HepG2 (cell line): ENCODE results near the gene UQCRC2. TPM values are rescaled to one million over a fixed set of nuclear protein-coding genes. Genes with fewer than 3 reads are reported as not detected.

ENCODE experiments used
- AHDC1 ChIP-seq: sonication (generic); formaldehyde crosslinking; IDR thresholded peaks from 2 replicates; pipeline ENCODE4 v1.5.1; 2020; ENCODE audit warnings: mild to moderate bottlenecking, missing genetic modification reagents, borderline replicate concordance
- HDAC1 ChIP-seq: sonication (generic); formaldehyde crosslinking; IDR thresholded peaks from 2 replicates; pipeline ENCODE4 v1.5.1; 2020; ENCODE audit warnings: mild to moderate bottlenecking, missing genetic modification reagents
- HOXA5 ChIP-seq: sonication (generic); formaldehyde crosslinking; IDR thresholded peaks from 2 replicates; pipeline ENCODE4 v1.4.0; 2020; ENCODE audit warnings: missing genetic modification reagents
- PCBP1 ChIP-seq: fragments of 200-400 bp; formaldehyde crosslinking; IDR thresholded peaks from 2 replicates; pipeline ENCODE4 v1.6.1; 2017; ENCODE audit warnings: mild to moderate bottlenecking, low read depth, low read length, borderline replicate concordance
- ZBTB40 ChIP-seq, 2 experiments: fragments of 450-650 bp in 1 of 2; sonication (generic) in 1 of 2; formaldehyde crosslinking in 1 of 2; IDR thresholded peaks; 2 replicates each; pipeline versions ENCODE4 v1.6.1 to v1.8.0; 2016 to 2022; ENCODE audit warnings: antibody characterized with exemption in 1 of 2, mild to moderate bottlenecking in 1 of 2, missing genetic modification reagents in 1 of 2
- ZNF841 ChIP-seq: sonication (generic); formaldehyde crosslinking; IDR thresholded peaks from 2 replicates; pipeline ENCODE4 v1.8.1; 2023; ENCODE audit warnings: missing genetic modification reagents, borderline replicate concordance
- polyA plus RNA-seq, 8 experiments: library from polyadenylated mRNA; depleted of rRNA in 3 of 8; stranded (reverse) in 7 of 8; unstranded in 1 of 8; fragments of >200 nt; fragmentation: Illumina TruSeq in 4 of 8; extraction: Trizol in 4 of 8; gene quantifications; 2 replicates each; pipeline versions ENCODE4 v1.2.1 to v1.2.3, GENCODE V29; 2011 to 2016; ENCODE audit warnings: low read depth in 4 of 8, missing spikeins in 1 of 8, mixed read lengths in 1 of 8; ENCODE audit not compliant: insufficient read depth in 1 of 8
- total RNA-seq, 5 experiments: library from RNA; depleted of rRNA; stranded (reverse); fragments of >200 nt; fragmentation: Illumina TruSeq; extraction: Trizol; gene quantifications; 2 replicates each; pipeline ENCODE4 v1.2.3, GENCODE V29; 2016; ENCODE audit warnings: low read depth in 1 of 5
- TF ChIP-seq, protein P1 (sequence below): sonication (generic); formaldehyde crosslinking; IDR thresholded peaks from 2 replicates; pipeline ENCODE4 v1.4.0; 2020; ENCODE audit warnings: missing genetic modification reagents

Gene UQCRC2
- total and polyA plus RNA-seq, 2 of the 13 experiments (the other 11 are each of a cell fraction or from before 2014, with no cell fraction given), result 442 to 536 TPM

DNA sequence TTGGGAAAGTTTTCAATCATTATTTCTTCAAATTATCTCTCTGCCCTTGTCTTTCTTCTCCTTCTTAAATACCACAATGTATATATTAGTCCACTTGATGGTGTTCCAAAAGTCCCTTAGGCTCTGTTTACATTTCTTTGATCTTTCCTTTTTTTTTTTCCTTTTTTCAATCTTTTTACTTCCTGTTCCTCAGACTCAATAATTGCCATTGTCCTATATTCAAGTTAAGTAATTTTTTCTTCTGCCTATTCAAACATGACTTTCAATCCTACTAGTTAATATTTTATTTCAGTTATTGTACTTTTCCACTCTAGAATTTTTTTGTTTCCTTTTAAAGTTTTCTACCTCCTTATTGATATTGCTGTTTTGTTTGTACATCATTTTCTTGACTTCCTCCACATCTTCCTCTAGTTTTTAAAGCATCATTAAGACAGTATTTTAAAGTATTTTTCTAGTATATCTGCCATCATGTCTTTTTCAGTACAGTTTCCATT is 15.8 kb upstream of the UQCRC2 start (continued):
- TF ChIP-seq AHDC1 (CRISPR knock-in tag) (peak; percentile 90; the same call in 1 of the 2 replicates), ZNF841 (CRISPR knock-in tag) (0 out of 2 replicates have a peak, but pooled peaks have one; percentile 45), PCBP1 (no peak), HOXA5 (CRISPR knock-in tag) (peak; percentile 80; the same call in 1 of the 2 replicates), ZBTB40 (IDR thresholded peaks at IDR 0.05) (peak; percentile 26), ZBTB40 (CRISPR knock-in tag; IDR thresholded peaks at IDR 0.05) (no peak), HDAC1 (CRISPR knock-in tag) (peak; percentile 38; the same call in 1 of the 2 replicates)
- TF ChIP-seq, protein P1, sequence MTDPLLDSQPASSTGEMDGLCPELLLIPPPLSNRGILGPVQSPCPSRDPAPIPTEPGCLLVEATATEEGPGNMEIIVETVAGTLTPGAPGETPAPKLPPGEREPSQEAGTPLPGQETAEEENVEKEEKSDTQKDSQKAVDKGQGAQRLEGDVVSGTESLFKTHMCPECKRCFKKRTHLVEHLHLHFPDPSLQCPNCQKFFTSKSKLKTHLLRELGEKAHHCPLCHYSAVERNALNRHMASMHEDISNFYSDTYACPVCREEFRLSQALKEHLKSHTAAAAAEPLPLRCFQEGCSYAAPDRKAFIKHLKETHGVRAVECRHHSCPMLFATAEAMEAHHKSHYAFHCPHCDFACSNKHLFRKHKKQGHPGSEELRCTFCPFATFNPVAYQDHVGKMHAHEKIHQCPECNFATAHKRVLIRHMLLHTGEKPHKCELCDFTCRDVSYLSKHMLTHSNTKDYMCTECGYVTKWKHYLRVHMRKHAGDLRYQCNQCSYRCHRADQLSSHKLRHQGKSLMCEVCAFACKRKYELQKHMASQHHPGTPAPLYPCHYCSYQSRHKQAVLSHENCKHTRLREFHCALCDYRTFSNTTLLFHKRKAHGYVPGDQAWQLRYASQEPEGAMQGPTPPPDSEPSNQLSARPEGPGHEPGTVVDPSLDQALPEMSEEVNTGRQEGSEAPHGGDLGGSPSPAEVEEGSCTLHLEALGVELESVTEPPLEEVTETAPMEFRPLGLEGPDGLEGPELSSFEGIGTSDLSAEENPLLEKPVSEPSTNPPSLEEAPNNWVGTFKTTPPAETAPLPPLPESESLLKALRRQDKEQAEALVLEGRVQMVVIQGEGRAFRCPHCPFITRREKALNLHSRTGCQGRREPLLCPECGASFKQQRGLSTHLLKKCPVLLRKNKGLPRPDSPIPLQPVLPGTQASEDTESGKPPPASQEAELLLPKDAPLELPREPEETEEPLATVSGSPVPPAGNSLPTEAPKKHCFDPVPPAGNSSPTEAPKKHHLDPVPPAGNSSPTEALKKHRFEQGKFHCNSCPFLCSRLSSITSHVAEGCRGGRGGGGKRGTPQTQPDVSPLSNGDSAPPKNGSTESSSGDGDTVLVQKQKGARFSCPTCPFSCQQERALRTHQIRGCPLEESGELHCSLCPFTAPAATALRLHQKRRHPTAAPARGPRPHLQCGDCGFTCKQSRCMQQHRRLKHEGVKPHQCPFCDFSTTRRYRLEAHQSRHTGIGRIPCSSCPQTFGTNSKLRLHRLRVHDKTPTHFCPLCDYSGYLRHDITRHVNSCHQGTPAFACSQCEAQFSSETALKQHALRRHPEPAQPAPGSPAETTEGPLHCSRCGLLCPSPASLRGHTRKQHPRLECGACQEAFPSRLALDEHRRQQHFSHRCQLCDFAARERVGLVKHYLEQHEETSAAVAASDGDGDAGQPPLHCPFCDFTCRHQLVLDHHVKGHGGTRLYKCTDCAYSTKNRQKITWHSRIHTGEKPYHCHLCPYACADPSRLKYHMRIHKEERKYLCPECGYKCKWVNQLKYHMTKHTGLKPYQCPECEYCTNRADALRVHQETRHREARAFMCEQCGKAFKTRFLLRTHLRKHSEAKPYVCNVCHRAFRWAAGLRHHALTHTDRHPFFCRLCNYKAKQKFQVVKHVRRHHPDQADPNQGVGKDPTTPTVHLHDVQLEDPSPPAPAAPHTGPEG (CRISPR knock-in tag), result no peak
